HG02759 (cell line): ENCODE measurements around the gene WDR1.

Source experiments
- ATAC-seq: cut with Tn5 transposase; IDR thresholded peaks from one replicate; pipeline ENCODE4 v1.9.1; 2021; ENCODE audit warnings: mild to moderate bottlenecking, moderate library complexity; ENCODE audit not compliant: unreplicated experiment

Gene WDR1

GRCh38 chr4:10048941-10049697 lies 67.5 kb downstream of the WDR1 start:
- ATAC-seq, result no peak

GRCh38 chr4:10047967-10048366 lies 68.6 kb downstream of the WDR1 start:
- no peak for ATAC-seq

GRCh38 chr4:10046471-10046870 lies 70.1 kb downstream of the WDR1 start:
- no peak for ATAC-seq

GRCh38 chr4:10045481-10045880 lies 71.1 kb downstream of the WDR1 start:
- no peak for ATAC-seq

- ATAC-seq, result no peak
Observed at GRCh38 chr4:10041036-10041435, 75.6 kb downstream of the WDR1 start.

GRCh38 chr4:10040049-10040892 lies 76.3 kb downstream of the WDR1 start:
- no peak for ATAC-seq

- ATAC-seq, result no peak
Observed at GRCh38 chr4:10036807-10037342, 79.7 kb downstream of the WDR1 start.

GRCh38 chr4:10035130-10035529 lies 81.5 kb downstream of the WDR1 start:
- ATAC-seq, result no peak

- no peak for ATAC-seq
Observed at GRCh38 chr4:10034612-10035104, 81.9 kb downstream of the WDR1 start.

GRCh38 chr4:10034136-10034535 lies 82.5 kb downstream of the WDR1 start:
- ATAC-seq, result no peak

- ATAC-seq, result peak; percentile 57
Observed at GRCh38 chr4:10033191-10033881, 83.3 kb downstream of the WDR1 start.

- no peak for ATAC-seq
Observed at GRCh38 chr4:10032625-10033024, 84.0 kb downstream of the WDR1 start.

GRCh38 chr4:10031668-10032590 lies 84.7 kb downstream of the WDR1 start:
- no peak for ATAC-seq

- no peak for ATAC-seq
Observed at GRCh38 chr4:10030972-10031667, 85.5 kb downstream of the WDR1 start.

GRCh38 chr4:10029403-10029802 lies 87.2 kb downstream of the WDR1 start:
- ATAC-seq, result no peak

GRCh38 chr4:10028910-10029309 lies 87.7 kb downstream of the WDR1 start:
- ATAC-seq, result no peak

- ATAC-seq, result no peak
Observed at GRCh38 chr4:10026485-10026884, 90.1 kb downstream of the WDR1 start.

- no peak for ATAC-seq
Observed at GRCh38 chr4:10025230-10025806, 91.3 kb downstream of the WDR1 start.
